Heart left ventricle (tissue), 13 donors: ENCODE measurements around the gene FBXO41.

Experiments used
- CTCF ChIP-seq, 12 donors: fragments of 200-600 bp; sonication (generic) in 4 of 12; IDR thresholded peaks; one replicate each; pipeline versions ENCODE4 v1.5.0 to v1.8.0; 2018 to 2022; ENCODE audit warnings: antibody characterized with exemption in 12 of 12, mild to moderate bottlenecking in 5 of 12
- POLR2A ChIP-seq, 2 donors: fragments of 450-650 bp; IDR thresholded peaks; one replicate each; pipeline ENCODE4 v1.6.1; 2017; ENCODE audit warnings: antibody characterized with exemption in 2 of 2, mild to moderate bottlenecking in 2 of 2, moderate library complexity in 2 of 2
- donor health status: ischemic (EF 13 %, LVEDD 7.1; RV severe dilation, severe dysfunction).
- donor health status: DM: no; HTN: yes; CAD: no.
- donor health status: DM: no; HTN: no; CAD: no.
- donor health status: ischemic (EF 25% LVEDD 6.9; RV normal size, moderate dysfunction).
- donor health status: ischemic (EF 25% LVEDD 5.7; RV mildly dilated, moderate dysfunction).
- donor health status: ischemic (EF 35%, LVEDD 5.7; RV mildly dilated, moderate dysfunction).
- donor health status: nonischemic (EF 11% LVEDD 7.7; RV severe dilation, severe dysfunction).
- donor health status: DM: yes; HTN: yes; CAD: no.
- donor health status: PGD.
- donor health status: ischemic (EF 29% LVEDD 5.4; RV normal size, mild dysfunction).
- donor health status: nonischemic (EF 23%, LVEDD 6.1; RV moderate dilation, normal function).

DNA sequence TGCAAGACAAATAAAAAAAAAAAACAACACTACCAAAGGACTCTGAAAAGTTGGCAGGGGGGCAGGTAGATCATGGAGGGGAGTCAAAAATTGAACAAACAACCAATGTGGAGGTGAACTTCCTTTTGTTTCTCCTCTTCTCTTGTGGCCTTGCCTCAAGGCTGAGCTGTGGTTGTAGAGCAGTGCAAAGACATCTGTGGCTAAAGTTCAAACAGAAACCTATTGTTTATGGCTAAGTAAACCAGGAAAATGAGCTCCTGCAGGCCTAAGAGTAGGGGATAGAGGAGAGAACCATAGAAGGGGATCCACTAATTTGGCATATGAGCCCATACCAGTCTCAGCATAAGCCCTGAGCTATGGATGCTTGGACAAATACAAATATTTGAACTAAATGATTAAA is 49.3 kb upstream of the FBXO41 start:
- TF ChIP-seq CTCF (IDR thresholded peaks at IDR 0.05) (no peak), POLR2A (IDR thresholded peaks at IDR 0.05) (no peak)
